Aorta (tissue), 5 donors: ENCODE data around the gene PKM. TPM values are rescaled to one million over a fixed set of nuclear protein-coding genes. Genes with fewer than 3 reads are reported as not detected.
A peak's percentile ranks its signal among the peaks of the same experiment; 100 is the strongest.

Source experiments
- ATAC-seq: fragments of 200-7000 bp; cut with Tn5 transposase; one replicate; pipeline ENCODE4 v1.9.1; 2022; ENCODE audit warnings: moderate library complexity; ENCODE audit not compliant: low FRiP score
- DNase-seq, 2 donors: peaks; one replicate each; pipeline ENCODE4 v3.0.0-alpha.2; 2020
- H3K27ac ChIP-seq, 2 donors: one replicate each; pipeline ENCODE4 v1.5.1; 2013; ENCODE audit warnings: low read length in 2 of 2, mild to moderate bottlenecking in 2 of 2, moderate library complexity in 2 of 2, control low read depth in 1 of 2, inconsistent platforms in 1 of 2, low read depth in 1 of 2
- H3K27me3 ChIP-seq, 2 donors: one replicate each; pipeline ENCODE4 v1.6.1; 2013; ENCODE audit warnings: control low read depth in 1 of 2, low read length in 1 of 2, mild to moderate bottlenecking in 1 of 2, moderate library complexity in 1 of 2; ENCODE audit not compliant: insufficient read depth in 2 of 2, control insufficient read depth in 1 of 2
- H3K36me3 ChIP-seq, 2 donors: one replicate each; pipeline ENCODE4 v1.6.1; 2013; ENCODE audit warnings: control low read depth in 1 of 2, low read length in 1 of 2, mild to moderate bottlenecking in 1 of 2; ENCODE audit not compliant: insufficient read depth in 2 of 2, control insufficient read depth in 1 of 2
- H3K4me1 ChIP-seq, 2 donors: one replicate each; pipeline ENCODE4 v1.6.1; 2013; ENCODE audit warnings: low read length in 2 of 2, control low read depth in 1 of 2, mild to moderate bottlenecking in 1 of 2, moderate library complexity in 1 of 2; ENCODE audit not compliant: insufficient read depth in 2 of 2, control insufficient read depth in 1 of 2
- H3K4me3 ChIP-seq, 2 donors: one replicate each; pipeline ENCODE4 v1.5.1; 2013; ENCODE audit warnings: low read length in 2 of 2, control low read depth in 1 of 2, mild to moderate bottlenecking in 1 of 2
- H3K9me3 ChIP-seq: one replicate; pipeline ENCODE4 v1.6.1; 2013; ENCODE audit warnings: mild to moderate bottlenecking, low read length; ENCODE audit not compliant: control insufficient read depth
- WGBS, 2 donors: extraction: QIAGEN DNeasy Blood & Tissue Kit; methylation state at CpG; one replicate each; pipeline ENCODE4 v1.1.7; 2013; 5-methylcytosine and 5-hydroxymethylcytosine counted together
- intact Hi-C, 2 donors: fragments of 100-400 bp; cut with DNase I; formaldehyde crosslinking; loops; one replicate each; pipeline versions ENCODE4 v1.14.2 to v1.15.0; 2022
- polyA plus RNA-seq, 2 donors: library from polyadenylated mRNA; stranded (reverse); fragments of 200-250 nt; gene quantifications; one replicate each; pipeline ENCODE4 v1.2.3, GENCODE V29; 2013
- total RNA-seq, 2 donors: library from RNA; stranded (reverse); fragmentation: NEBNext Ultra II Directional; extraction: Animal tissue kit (Norgen Biotek cat#: 25700); gene quantifications; one replicate each; pipeline ENCODE4 v1.2.1, GENCODE V29; 2021
- donor health status: healthy with polysubstance abuse.
- donor health status: Bipolar disorder and iron deficiency.
- donor health status: DM: no; HTN: no; CAD: no.
- donor health status: DM: no; HTN: no; CAD: no.
- donor health status: DM: yes; HTN: yes; CAD: no.

PKM gene
- total and polyA plus RNA-seq, 4 donors = 238 to 588 (median 453) TPM

- H3K27ac ChIP-seq = no peak overlapping the region
- no peaks in the 10 kb centered on the region for H3K9me3 ChIP-seq
- H3K27me3 ChIP-seq = no peaks in the 10 kb centered on the region
- DNase-seq (no peak), ATAC-seq (no peak)
- no peaks in the 10 kb centered on the region for H3K4me1 ChIP-seq
- 90 to 93% methylated on average over 2 of the region's 2 CpGs for WGBS, 2 donors
- no peaks in the 10 kb centered on the region for H3K36me3 ChIP-seq
- intact Hi-C loops = loop anchor here in 1 of 2 donors (5.0 kb wide), 1 partner anchor 415 kb away; no protein-coding TSS in a partner anchor
- no peak overlapping the region for H3K4me3 ChIP-seq
These were observed 74.1 kb downstream of the PKM start for GRCh38 chr15:72156928-72157327.

- peak overlapping the region; percentile 47 to 54 for H3K4me3 ChIP-seq
- 1 to 2% methylated on average over 19 of the region's 19 CpGs for WGBS, 2 donors
- intact Hi-C loops = loop anchor here (2.0 to 5.0 kb wide), 3 partner anchors 37 to 414 kb away; partner anchors contain the start of genes MYO9A (in 1 of the 2) and SENP8 (in 1 of the 2)
- H3K4me1 ChIP-seq = no peaks in the 10 kb centered on the region
- H3K36me3 ChIP-seq = no peaks in the 10 kb centered on the region
- H3K9me3 ChIP-seq = no peaks in the 10 kb centered on the region
- no peaks in the 10 kb centered on the region for H3K27me3 ChIP-seq
- peak; percentile 92 for ATAC-seq
- H3K27ac ChIP-seq = peak overlapping the region in 1 of 2 donors; percentile 88
- peak; percentile 91 to 95 for DNase-seq
These were observed 75.1 kb downstream of the PKM start for GRCh38 chr15:72155635-72156616.

- intact Hi-C loops = loop anchor here (2.0 to 5.0 kb wide), 3 partner anchors 36 to 413 kb away; partner anchors contain the start of genes MYO9A (in 1 of the 2) and SENP8 (in 1 of the 2)
- H3K9me3 ChIP-seq = no peaks in the 10 kb centered on the region
- DNase-seq (peak; percentile 90 to 92), ATAC-seq (peak; percentile 72)
- peak overlapping the region in 1 of 2 donors; percentile 88 for H3K27ac ChIP-seq
- 1 to 3% methylated on average over 14 of the region's 14 CpGs for WGBS, 2 donors
- H3K27me3 ChIP-seq = no peaks in the 10 kb centered on the region
- H3K4me1 ChIP-seq = no peaks in the 10 kb centered on the region
- H3K36me3 ChIP-seq = no peaks in the 10 kb centered on the region
- H3K4me3 ChIP-seq = peak overlapping the region; percentile 47 to 54
These were observed 75.9 kb downstream of the PKM start for GRCh38 chr15:72155003-72155621.

GRCh38 chr15:72154316-72154715 is 76.7 kb downstream of the PKM start:
- Histone ChIP-seq H3K4me3 (no peak overlapping the region), H3K27me3 (no peaks in the 10 kb centered on the region), H3K36me3 (no peaks in the 10 kb centered on the region), H3K4me1 (no peaks in the 10 kb centered on the region), H3K9me3 (no peaks in the 10 kb centered on the region), H3K27ac (no peak overlapping the region)
- intact Hi-C loops = loop anchor here in 1 of 2 donors (2.0 kb wide), 2 partner anchors 36 to 410 kb away; partner anchors contain the start of genes MYO9A and SENP8
- WGBS, 2 donors = 94 to 95% methylated on average over 7 of the region's 7 CpGs
- ATAC-seq = no peak
- no peak for DNase-seq

GRCh38 chr15:72153269-72154000 is 77.6 kb downstream of the PKM start:
- ATAC-seq (no peak), DNase-seq (no peak)
- Histone ChIP-seq H3K36me3 (no peaks in the 10 kb centered on the region), H3K4me3 (no peak overlapping the region), H3K27me3 (no peaks in the 10 kb centered on the region), H3K4me1 (no peaks in the 10 kb centered on the region), H3K27ac (no peak overlapping the region), H3K9me3 (no peaks in the 10 kb centered on the region)
- 35 to 41% methylated on average over 5 of the region's 5 CpGs for WGBS, 2 donors
- intact Hi-C loops = no loop called here

Other genes starting within 250 kb of the PKM start
- gene MYO9A, start 113.0 kb downstream of the PKM start, total RNA-seq = 10 to 100 TPM; 79.3 to 93.7 TPM
- 1 to 10 TPM; 4.9 to 9.0 TPM for gene MYO9A, start 113.0 kb downstream of the PKM start, polyA plus RNA-seq
- gene SENP8, start 112.8 kb downstream of the PKM start, total RNA-seq = 1 to 10 TPM; 1.5 to 1.8 TPM
- 1 to 10 TPM in 1 of 2 donors, under 1 TPM in 1; 0.46 to 1.3 TPM for gene SENP8, start 112.8 kb downstream of the PKM start, polyA plus RNA-seq
- gene GRAMD2A, start 33.4 kb downstream of the PKM start, total RNA-seq = 1 to 10 TPM in 1 of 2 donors, under 1 TPM in 1; 0.91 to 1.5 TPM
- gene GRAMD2A, start 33.4 kb downstream of the PKM start, polyA plus RNA-seq = under 1 TPM; 0.13 to 0.20 TPM
- 10 to 100 TPM; 63.1 to 72.2 TPM for gene PARP6, start 41.4 kb upstream of the PKM start, total RNA-seq
- gene PARP6, start 41.4 kb upstream of the PKM start, polyA plus RNA-seq = 100 to 1,000 TPM in 1 of 2 donors, 10 to 100 TPM in 1; 28.0 to 143 TPM
- gene CELF6, start 89.0 kb upstream of the PKM start, total RNA-seq = 1 to 10 TPM; 1.0 to 1.9 TPM
- gene CELF6, start 89.0 kb upstream of the PKM start, polyA plus RNA-seq = 1 to 10 TPM in 1 of 2 donors, under 1 TPM in 1; 0.25 to 7.7 TPM
- gene HEXA, start 144.8 kb upstream of the PKM start, total RNA-seq = 100 to 1,000 TPM; 101 to 144 TPM
- gene HEXA, start 144.8 kb upstream of the PKM start, polyA plus RNA-seq = 10 to 100 TPM; 58.2 to 96.8 TPM
- gene TMEM202, start 167.1 kb upstream of the PKM start, total RNA-seq = not detected
- gene TMEM202, start 167.1 kb upstream of the PKM start, polyA plus RNA-seq = not detected
- gene ARIH1, start 243.1 kb upstream of the PKM start, total RNA-seq = 100 to 1,000 TPM; 162 to 165 TPM
- gene ARIH1, start 243.1 kb upstream of the PKM start, polyA plus RNA-seq = 10 to 100 TPM; 27.2 to 29.9 TPM